Measurements from ENCODE around the gene PSMG4.

PSMG4 gene

GRCh38 chr6:3258720-3259490, at the start of gene PSMG4:
Gene PSMG4 (plus strand): TSS chr6:3258947. CDS start chr6:3259023, 76 bp downstream.
- peak; percentile 82 to 93 for DNase-seq

- peak in 1 of 2 donors; percentile 43 for DNase-seq
Measured at GRCh38 chr6:3209114-3210023, 49.4 kb upstream of the PSMG4 start.

DNA sequence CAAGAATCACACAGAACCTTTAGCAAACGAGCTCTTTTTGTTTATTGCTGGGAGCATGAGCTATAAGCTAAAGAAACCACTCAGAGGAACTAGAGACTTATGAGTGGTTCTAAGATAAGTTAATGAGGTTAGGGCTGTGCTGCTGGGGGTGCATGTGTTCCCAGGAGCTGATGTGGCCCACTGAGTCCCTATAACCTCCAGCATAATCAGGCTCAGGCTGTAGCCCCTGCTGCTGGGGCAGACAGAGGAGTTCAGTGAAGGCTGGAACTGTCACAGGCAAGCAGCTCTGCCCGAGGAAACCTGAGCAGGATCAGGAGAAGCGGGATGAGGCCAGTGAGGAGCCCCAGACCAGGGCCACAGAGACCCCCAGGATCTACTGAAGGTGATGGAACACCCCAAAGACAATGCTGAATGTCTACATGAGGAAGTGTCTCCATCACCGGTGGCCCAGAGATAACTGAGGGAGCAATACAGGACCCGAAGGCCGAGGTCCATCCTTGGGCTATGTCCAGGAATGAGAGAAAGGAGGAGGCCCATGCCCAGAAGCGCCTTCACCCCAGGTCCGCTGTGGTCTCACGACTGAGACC, 48.6 kb upstream of the PSMG4 start:
- no peak for DNase-seq

- peak; percentile 77 to 88 for DNase-seq
Measured at GRCh38 chr6:3211681-3212080, 47.1 kb upstream of the PSMG4 start.

GRCh38 chr6:3212261-3212660, 46.5 kb upstream of the PSMG4 start:
- DNase-seq, result no peak

DNA sequence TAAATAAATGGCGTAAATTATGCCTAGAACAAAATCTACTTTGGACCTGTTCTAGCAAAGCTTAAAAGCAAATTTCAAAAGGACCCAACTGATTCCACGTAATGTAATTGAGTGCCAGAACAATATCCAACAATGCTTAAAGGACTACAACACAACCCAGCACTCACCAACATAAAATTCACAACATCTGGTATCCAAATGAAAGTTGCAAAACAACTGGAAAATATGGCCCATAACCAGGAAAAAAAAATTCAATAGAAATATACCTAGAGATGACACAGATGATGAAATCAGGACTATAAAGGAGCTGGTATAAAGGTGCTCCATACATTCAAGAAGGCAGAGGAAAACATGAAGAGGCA, 45.4 kb upstream of the PSMG4 start:
- DNase-seq, result no peak

DNA sequence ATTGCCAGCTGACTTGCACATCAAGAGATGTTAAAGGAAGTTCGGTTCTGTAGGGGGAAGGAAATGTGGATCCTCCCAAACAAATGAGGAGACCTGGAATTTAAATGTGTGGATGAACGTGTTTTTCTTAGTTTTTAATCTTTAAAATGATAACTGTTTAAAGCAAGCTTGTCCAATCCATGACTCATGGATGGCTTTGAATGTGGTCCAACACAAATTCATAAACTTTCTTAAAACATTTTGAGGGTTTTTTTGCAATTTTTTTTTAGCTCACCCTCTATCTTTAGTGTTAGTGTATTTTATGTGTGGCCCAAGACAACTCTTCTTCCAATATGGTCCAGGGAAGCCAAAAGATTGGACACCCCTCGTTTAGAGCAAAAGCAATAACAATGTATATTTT, 43.8 kb upstream of the PSMG4 start:
- no peak for DNase-seq

GRCh38 chr6:3217286-3217685, 41.5 kb upstream of the PSMG4 start:
- no peak for DNase-seq

- no peak for DNase-seq
Measured at GRCh38 chr6:3218266-3218665, 40.5 kb upstream of the PSMG4 start.

GRCh38 chr6:3220366-3220765, 38.4 kb upstream of the PSMG4 start:
- DNase-seq, result peak in 1 of 2 donors; percentile 57

- DNase-seq, result no peak
Measured at GRCh38 chr6:3221578-3221977, 37.2 kb upstream of the PSMG4 start.

- no peak for DNase-seq
Measured at GRCh38 chr6:3222506-3223038, 36.2 kb upstream of the PSMG4 start.

DNA sequence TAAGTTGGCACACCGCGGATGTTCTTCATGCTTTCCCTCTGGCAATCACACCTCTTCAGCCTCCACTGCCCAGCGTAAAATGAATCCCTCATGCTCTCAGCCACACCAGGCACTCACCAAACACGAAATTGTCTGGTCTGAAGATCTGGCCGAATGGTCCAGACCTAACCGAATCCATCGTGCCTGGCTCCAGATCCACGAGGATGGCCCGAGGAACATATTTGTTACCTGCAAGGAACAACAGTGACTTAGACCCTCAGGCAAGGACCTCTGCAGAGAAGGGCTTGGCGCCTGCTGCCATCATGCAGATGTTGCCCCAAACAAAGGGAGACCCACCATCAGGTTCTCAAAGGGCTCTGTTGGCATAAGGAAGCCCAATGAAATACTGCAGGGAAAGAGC, 32.7 kb upstream of the PSMG4 start:
- DNase-seq, result no peak

- DNase-seq, result no peak
Measured at GRCh38 chr6:3226481-3227362, 32.0 kb upstream of the PSMG4 start.

GRCh38 chr6:3227363-3228045, 31.2 kb upstream of the PSMG4 start, which contains the start of gene TUBB2B:
Gene TUBB2B (minus strand): TSS chr6:3227653. CDS start chr6:3227543, 110 bp downstream.
- DNase-seq, result peak; percentile 27 to 28

GRCh38 chr6:3228046-3228671, 30.6 kb upstream of the PSMG4 start:
- no peak for DNase-seq

DNA sequence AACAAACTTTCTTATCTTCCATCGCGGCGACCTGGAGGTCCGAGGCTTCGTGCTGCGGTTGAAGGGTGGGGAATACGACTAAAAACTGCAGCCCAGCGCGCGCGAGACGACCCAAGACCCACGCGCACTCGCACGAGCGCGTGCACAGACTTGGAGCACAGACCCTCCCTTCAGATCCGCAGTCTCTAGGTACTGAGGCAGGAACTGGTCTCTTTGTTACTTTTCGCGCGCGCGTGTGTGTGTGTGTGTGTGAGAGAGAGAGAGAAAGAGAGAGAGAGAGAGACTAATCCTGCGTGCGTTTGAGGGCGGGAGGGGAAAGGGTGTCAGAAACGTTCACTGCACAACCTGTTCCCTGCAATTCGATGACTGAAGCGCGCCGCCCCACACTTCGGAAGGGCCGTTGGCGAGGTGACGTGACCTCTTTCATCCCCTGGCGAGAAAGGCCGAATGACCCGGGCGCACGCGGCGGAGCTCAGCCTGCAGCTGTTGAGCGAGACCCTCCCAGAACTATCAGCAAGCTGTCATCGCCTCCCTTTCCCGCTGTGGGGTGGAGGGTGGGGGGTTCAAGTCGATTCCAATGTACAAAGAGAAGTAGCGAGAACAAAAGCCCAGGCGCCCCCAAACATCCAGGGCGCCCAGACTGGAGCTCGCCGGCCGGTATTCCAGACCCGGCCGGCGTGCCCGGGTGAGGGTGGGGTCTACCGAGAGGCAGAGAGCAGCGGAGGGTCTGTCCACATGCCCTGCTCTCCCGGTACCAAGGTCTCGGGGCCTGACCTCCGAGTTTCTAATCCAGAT, 29.8 kb upstream of the PSMG4 start:
- DNase-seq, result no peak

DNA sequence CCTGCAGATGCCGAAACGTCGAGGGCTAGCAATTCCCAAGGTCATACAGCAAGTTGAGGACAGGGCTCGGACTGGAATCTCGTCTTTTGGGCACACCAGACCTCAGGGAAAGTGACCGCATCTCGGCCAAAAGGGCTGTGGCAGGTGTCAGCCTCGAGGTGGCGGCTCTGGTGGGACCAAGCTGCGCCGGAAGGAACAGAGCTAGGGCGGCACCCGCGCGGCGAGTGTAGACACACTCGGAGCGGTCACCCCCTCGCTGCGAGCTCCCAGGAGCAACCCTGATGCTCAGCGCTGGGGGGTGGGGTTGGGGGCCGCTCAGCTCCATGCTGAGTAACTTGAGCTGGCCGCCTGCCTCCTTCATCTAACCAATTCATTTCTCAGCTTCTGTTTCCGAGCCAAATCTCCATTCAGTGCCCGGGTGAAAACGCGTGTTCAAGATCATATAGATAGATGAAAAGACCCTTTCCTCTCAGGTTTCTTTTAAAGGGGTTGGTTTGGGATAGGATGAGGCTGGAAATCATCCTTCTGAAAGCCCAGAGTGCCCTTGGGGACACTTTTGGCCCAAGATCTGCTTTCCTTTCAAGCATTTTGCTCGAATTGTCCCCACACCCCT, 29.1 kb upstream of the PSMG4 start:
- no peak for DNase-seq

DNA sequence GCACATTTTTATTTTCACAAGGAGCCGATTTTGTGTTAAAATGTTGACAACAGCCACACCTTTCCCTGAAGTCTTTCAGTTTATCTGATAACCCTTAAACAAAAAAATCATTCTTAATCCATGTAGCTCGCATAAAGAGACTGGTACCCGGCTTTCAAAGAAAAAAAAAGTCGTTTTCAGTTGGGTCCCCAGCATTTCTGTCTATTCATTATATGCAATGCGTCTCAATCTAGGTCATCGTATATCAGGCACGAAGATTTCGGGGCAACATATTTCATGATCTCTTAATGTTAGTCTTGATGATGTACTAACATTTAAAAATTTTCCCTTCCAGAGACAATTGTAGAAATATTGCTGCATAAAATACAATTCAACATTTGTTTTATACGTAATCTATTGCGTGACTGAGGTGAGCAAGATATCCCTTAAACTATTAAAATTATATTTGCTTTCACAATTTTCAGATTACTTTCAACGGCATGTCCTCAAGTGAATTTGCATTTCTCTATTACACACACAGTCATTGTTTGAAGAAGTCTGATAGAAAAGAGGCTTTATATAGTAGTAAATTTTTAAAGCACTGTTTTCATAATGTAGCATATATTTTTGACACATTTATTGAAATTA, 28.4 kb upstream of the PSMG4 start:
- DNase-seq, result peak in 1 of 2 donors; percentile 71
